ENCODE data around the gene P2RY11.

DNA sequence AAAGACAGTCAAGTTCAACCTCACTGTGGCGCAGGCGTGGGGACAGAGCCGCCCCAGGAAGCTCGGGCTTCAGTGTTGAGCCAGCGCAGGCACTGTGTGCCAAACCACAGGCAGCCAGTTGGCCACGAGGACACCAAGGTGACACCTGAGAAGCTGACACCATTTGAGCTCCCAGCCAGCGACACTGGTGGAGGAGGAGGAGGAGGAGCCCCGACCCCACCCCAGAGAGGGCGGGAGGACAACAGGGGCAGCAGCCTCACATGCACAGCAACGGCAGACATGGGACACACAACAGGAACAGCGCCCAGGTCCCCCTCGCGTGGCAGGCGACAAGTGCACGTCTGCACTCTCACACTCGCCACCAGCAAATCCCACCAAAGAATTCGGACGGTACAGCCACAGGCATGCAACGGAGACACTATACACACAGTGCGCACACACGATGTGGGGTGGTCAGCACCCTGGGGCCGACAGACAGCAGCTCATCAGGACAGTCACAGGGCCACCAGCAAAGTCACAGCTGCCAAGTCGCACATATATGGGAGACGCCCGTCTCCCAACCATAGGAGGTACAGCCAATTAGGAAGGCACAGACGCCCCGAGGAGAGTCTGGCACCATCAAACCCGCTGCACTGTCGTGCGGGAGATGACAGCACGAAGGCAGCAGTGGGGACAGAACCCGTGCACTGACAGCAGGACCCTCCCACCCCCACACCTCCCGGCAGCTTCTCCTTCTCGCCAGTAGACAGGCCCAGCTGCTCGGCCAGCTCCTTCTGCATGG, 4.8 kb downstream of the P2RY11 start:
- TF ChIP-seq CTCF (conservative IDR thresholded peaks at IDR 0.05), result no peak
- TF ChIP-seq EZH2 (IDR thresholded peaks at IDR 0.05; ENCODE audit: low read depth), result no peak

Measured in PC-9 (cell line).